NCI-H1417 treated with DMSO at 0.1 percent for 48 hours (cell line): ENCODE results near the gene FEN1.

Experiments
- DNase-seq: peaks from one replicate; lab custom pipeline; 2025; lab: John Stamatoyannopoulos, UW

The FEN1 gene

GRCh38 chr11:61841636-61842527, 49.2 kb downstream of the FEN1 start:
- no peak for DNase-seq

- DNase-seq = no peak
These were observed 49.8 kb downstream of the FEN1 start for GRCh38 chr11:61842528-61842820.

GRCh38 chr11:61844909-61845565, 52.3 kb downstream of the FEN1 start:
- DNase-seq = no peak

GRCh38 chr11:61846362-61847020, 53.8 kb downstream of the FEN1 start:
- DNase-seq = no peak
